Astrocyte of the cerebellum (primary cell): ENCODE results near the gene PPP2R5C.

ENCODE experiments used
- DNase-seq: peaks from one replicate; pipeline ENCODE4 v3.0.0-alpha.2; 2011; ENCODE audit warnings: low read depth
- H3K4me3 ChIP-seq: 2 replicates; pipeline ENCODE4 v1.5.1; 2011; ENCODE audit warnings: mild to moderate bottlenecking, low read depth, low read length, moderate library complexity
- in situ Hi-C: cut with HindIII; loops from 2 replicates; pipeline ENCODE4 v1.10.0; 2017; ENCODE audit warnings: low sequenced_read_pairs
- TF ChIP-seq, protein P1 (sequence below): IDR thresholded peaks from 2 replicates; pipeline ENCODE4 v1.5.1; 2012; ENCODE audit warnings: low read length, low read depth, moderate library complexity, mild to moderate bottlenecking; ENCODE audit errors: missing control alignments

Gene PPP2R5C

GRCh38 chr14:101889898-101890297 lies 128.4 kb downstream of the PPP2R5C start:
- TF ChIP-seq, protein P1, sequence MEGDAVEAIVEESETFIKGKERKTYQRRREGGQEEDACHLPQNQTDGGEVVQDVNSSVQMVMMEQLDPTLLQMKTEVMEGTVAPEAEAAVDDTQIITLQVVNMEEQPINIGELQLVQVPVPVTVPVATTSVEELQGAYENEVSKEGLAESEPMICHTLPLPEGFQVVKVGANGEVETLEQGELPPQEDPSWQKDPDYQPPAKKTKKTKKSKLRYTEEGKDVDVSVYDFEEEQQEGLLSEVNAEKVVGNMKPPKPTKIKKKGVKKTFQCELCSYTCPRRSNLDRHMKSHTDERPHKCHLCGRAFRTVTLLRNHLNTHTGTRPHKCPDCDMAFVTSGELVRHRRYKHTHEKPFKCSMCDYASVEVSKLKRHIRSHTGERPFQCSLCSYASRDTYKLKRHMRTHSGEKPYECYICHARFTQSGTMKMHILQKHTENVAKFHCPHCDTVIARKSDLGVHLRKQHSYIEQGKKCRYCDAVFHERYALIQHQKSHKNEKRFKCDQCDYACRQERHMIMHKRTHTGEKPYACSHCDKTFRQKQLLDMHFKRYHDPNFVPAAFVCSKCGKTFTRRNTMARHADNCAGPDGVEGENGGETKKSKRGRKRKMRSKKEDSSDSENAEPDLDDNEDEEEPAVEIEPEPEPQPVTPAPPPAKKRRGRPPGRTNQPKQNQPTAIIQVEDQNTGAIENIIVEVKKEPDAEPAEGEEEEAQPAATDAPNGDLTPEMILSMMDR: peak; percentile 8
- no peak for DNase-seq
- in situ Hi-C loops: loop anchor here (10.0 kb wide), 1 partner anchor 95 kb away; no protein-coding TSS in a partner anchor
- no peak overlapping the region for H3K4me3 ChIP-seq

DNA sequence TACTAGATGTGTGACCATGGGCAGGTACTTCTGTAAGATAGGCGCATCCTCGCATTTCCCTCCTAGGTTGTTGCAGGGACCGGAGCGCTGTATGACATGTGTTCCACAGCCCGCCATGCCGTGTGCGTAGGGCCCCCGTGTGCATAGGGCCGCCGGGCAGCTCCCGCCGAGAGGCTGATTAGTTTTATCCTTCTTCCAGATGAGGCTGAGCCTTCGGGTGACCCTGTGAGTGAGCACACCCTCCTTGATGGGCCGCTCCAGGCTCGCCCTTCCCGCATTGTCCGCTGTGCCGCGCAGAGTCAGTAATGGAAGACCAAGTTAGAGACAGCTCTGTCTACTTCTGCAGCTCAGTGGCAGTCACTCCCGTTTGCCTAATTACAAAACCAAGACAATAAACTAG lies 130.0 kb downstream of the PPP2R5C start:
- DNase-seq: no peak
- H3K4me3 ChIP-seq: no peak overlapping the region
- TF ChIP-seq, protein P1: no peak
- in situ Hi-C loops: loop anchor here (10.0 kb wide), 1 partner anchor 97 kb away; no protein-coding TSS in a partner anchor

DNA sequence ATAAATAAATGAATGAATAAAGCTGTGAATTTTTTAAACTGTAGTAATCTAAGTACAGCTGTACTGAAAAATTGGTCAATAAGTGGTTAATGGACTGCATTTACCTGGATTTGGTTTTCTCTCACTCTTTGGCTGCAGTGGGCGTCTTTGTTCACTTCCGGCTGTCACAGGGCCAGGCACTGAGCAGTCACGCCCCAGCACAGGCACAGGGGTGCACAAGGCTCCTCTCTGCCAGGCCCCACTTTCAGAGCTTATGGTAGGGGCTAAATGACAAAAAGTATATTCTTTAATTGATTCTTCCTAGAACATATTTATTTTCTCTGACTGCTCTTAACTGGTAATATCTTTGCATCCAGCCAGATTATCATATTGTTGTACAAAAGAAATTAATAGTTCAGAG lies 132.2 kb downstream of the PPP2R5C start:
- DNase-seq: no peak
- in situ Hi-C loops: loop anchor here (10.0 kb wide), 1 partner anchor 99 kb away; no protein-coding TSS in a partner anchor
- no peak overlapping the region for H3K4me3 ChIP-seq
- TF ChIP-seq, protein P1: no peak

- in situ Hi-C loops: loop anchor here (10.0 kb wide), 1 partner anchor 100 kb away; no protein-coding TSS in a partner anchor
These were observed 133.0 kb downstream of the PPP2R5C start for GRCh38 chr14:101894365-101895081.

GRCh38 chr14:101895256-101895655 lies 133.7 kb downstream of the PPP2R5C start:
- no peak for DNase-seq
- in situ Hi-C loops: loop anchor here (10.0 kb wide), 1 partner anchor 100 kb away; no protein-coding TSS in a partner anchor
- TF ChIP-seq, protein P1: no peak
- H3K4me3 ChIP-seq: no peak overlapping the region

More at GRCh38 chr14:101894365-101895081, 133.0 kb downstream of the PPP2R5C start:
- DNase-seq: no peak
- no peak overlapping the region for H3K4me3 ChIP-seq
- TF ChIP-seq, protein P1: no peak

DNA sequence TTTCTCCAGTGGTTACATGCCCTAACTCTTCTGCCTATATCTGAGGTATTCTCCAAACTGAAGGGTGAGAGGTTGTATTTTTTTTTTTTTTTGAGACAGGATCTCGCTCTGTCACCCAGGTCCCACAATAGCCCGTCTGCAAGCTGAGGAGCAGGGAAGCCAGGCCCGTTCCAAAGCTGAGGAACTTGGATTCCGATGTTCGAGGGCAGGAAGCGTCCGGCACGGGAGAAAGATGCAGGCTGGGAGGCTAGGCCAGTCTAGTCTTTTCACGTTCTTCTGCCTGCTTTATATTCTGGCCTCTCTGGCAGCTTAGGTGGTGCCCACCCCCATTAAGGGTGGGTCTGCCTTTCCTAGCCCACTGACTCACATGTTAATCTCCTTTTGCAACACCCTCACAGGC lies 135.8 kb downstream of the PPP2R5C start:
- TF ChIP-seq, protein P1: no peak
- DNase-seq: no peak
- H3K4me3 ChIP-seq: no peak overlapping the region
- in situ Hi-C loops: loop anchor here (10.0 kb wide), 1 partner anchor 103 kb away; no protein-coding TSS in a partner anchor
